ENCODE results near the gene SCFD2. TPM values are rescaled to one million over a fixed set of nuclear protein-coding genes. Genes with fewer than 3 reads are reported as not detected.
"Not testable (repeated sequence)": the region's sequence is repeated elsewhere in the genome, so short reads cannot be mapped to it uniquely, and the experiment has no call there.

Gene SCFD2
- total and polyA plus RNA-seq, 12 donors: 2.9 to 15.0 (median 9.7) TPM

GRCh38 chr4:53306729-53307128 lies 59.1 kb downstream of the SCFD2 start:
- ATAC-seq (no peak), DNase-seq (no peak)
- peaks cover 0 to 7% (median 0%) of the 10 kb centered on the region in 9 donors for H3K36me3 ChIP-seq
- peaks cover 0 to 14% (median 0%) of the 10 kb centered on the region in 11 donors for H3K9me3 ChIP-seq
- no peak for TF ChIP-seq CTCF (IDR thresholded peaks at IDR 0.05)
- no peaks in the 10 kb centered on the region for H3K27me3 ChIP-seq
- no peak overlapping the region for H3K27ac ChIP-seq
- no peak overlapping the region for H3K4me3 ChIP-seq
- 43 to 76% methylated on average over 2 of the region's 2 CpGs for WGBS, 2 donors
- H3K4me1 ChIP-seq: peaks cover 0 to 4% (median 0%) of the 10 kb centered on the region in 9 donors
- intact Hi-C loops (cut with DNase I): no loop called here

- ATAC-seq; H3K27ac ChIP-seq; H3K27me3 ChIP-seq; H3K4me3 ChIP-seq; H3K36me3 ChIP-seq; intact Hi-C loops (cut with DNase I); DNase-seq; H3K4me1 ChIP-seq: not testable (repeated sequence)
- H3K9me3 ChIP-seq: peaks cover 0 to 89% (median 36%) of the 10 kb centered on the region in 11 donors
Observed at GRCh38 chr4:53292209-53292608, 73.7 kb downstream of the SCFD2 start.

- no peak for DNase-seq
- Histone ChIP-seq H3K27ac (no peak overlapping the region), H3K9me3 (no peaks in the 10 kb centered on the region), H3K4me1 (no peaks in the 10 kb centered on the region), H3K27me3 (no peaks in the 10 kb centered on the region), H3K36me3 (peaks cover 0 to 7% (median 0%) of the 10 kb centered on the region in 9 donors), H3K4me3 (no peak overlapping the region)
- intact Hi-C loops (cut with DNase I): no loop called here
- TF ChIP-seq CTCF (IDR thresholded peaks at IDR 0.05): no peak
- WGBS, 2 donors: 93% methylated on average over 2 of the region's 2 CpGs
- ATAC-seq: no peak
Observed at GRCh38 chr4:53281438-53281837, 84.4 kb downstream of the SCFD2 start.

- Histone ChIP-seq H3K4me3 (no peak overlapping the region), H3K4me1 (no peaks in the 10 kb centered on the region), H3K9me3 (no peaks in the 10 kb centered on the region), H3K36me3 (peaks cover 0 to 7% (median 0%) of the 10 kb centered on the region in 9 donors), H3K27me3 (no peaks in the 10 kb centered on the region), H3K27ac (no peak overlapping the region)
- TF ChIP-seq CTCF (IDR thresholded peaks at IDR 0.05): no peak
- WGBS, 2 donors: 71 to 74% methylated on average over 5 of the region's 5 CpGs
- no peak for ATAC-seq
- intact Hi-C loops (cut with DNase I): no loop called here
- no peak for DNase-seq
Observed at GRCh38 chr4:53280846-53281245, 85.0 kb downstream of the SCFD2 start.

- H3K9me3 ChIP-seq: no peaks in the 10 kb centered on the region
- intact Hi-C loops (cut with DNase I): no loop called here
- ATAC-seq (no peak), DNase-seq (no peak)
- H3K27ac ChIP-seq: no peak overlapping the region
- H3K36me3 ChIP-seq: peaks cover 0 to 7% (median 0%) of the 10 kb centered on the region in 9 donors
- no peak overlapping the region for H3K4me3 ChIP-seq
- peaks cover 0 to 3% (median 0%) of the 10 kb centered on the region in 9 donors for H3K4me1 ChIP-seq
- no peaks in the 10 kb centered on the region for H3K27me3 ChIP-seq
- WGBS, 2 donors: 95 to 96% methylated on average over 5 of the region's 5 CpGs
- TF ChIP-seq CTCF (IDR thresholded peaks at IDR 0.05): no peak
Observed at GRCh38 chr4:53274609-53275268, 91.1 kb downstream of the SCFD2 start.

Measured in heart right ventricle (tissue), 16 donors.